DMS153 (cell line): Measurements from ENCODE around the gene CHST9.
"Not testable (repeated sequence)": the region's sequence is repeated elsewhere in the genome, so short reads cannot be mapped to it uniquely, and the experiment has no call there.

Source experiments
- DNase-seq: peaks from one replicate; lab custom pipeline; 2025; lab: John Stamatoyannopoulos, UW

CHST9 gene

DNA sequence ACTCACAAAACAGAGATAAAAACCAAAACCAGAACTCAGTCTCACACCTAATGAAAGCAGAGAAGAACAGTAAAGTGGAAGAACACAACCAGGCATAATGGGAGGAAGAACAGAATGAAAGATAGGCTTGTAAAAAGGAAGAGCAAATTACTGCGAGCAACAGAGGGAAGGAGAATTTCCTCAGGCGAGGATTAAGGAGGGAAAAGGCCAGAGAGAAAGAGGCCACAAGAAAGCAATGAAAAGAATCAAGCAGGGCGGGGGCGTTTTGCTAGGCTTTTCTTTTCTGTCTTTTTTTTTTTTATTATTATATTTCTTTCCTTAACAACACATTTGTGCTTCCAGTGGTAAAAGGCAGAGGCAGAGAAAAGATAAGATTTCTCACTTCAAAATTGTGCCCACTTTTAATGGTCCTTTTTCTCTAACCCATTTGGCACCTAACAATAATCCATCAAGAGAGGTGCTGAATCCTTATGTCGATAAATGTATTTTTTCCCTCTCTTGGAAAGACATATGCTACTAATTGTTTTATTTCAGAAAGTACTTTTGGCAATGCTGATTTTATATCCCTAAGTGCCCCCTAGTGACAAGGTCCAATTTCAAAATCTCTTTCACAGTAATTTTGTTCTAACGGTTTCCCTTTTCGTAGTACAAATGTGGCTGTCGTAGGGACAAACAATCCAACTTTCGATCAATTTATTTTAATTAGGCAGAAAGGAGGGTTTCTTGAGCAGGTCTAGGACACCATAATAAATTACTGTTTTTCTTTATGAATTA is 180.9 kb downstream of the CHST9 start:
- no peak for DNase-seq

DNA sequence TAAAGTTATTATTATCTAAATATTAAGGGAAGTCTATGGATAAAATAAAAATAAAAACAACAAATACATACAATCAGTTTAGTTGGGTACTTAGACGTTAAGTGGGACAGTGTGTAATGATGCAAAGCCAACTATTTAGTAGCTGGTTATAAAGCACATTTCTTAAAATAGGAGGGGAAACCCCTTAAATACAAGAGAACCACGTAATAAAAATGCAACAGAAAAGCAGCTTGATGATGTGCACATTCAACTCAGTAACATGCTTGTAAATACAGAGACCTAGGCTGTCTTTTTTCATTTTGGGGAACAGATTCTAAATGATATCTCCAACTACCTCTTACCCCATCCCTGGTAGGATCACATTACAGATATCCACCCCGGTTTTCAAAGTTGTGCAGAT is 185.3 kb downstream of the CHST9 start:
- DNase-seq, result no peak

DNA sequence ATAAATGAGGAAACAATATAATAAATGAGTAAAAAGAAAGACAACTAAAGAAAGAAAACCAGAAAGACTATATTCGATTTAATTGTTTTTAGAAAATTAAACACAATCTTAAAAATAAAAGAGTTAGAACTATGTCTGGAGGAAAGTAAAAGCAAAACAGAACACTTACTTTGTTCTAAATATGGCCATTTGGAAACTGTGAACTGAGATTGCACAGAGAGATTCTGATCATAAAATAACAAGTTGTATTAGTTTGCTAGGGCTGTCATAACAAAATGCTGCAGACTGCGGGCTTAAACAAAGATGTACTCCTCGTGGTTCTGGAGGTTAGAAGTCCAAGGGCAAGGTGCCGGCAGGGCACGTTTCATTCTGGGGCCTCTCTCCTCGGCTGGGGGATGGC is 191.5 kb downstream of the CHST9 start:
- no peak for DNase-seq

DNA sequence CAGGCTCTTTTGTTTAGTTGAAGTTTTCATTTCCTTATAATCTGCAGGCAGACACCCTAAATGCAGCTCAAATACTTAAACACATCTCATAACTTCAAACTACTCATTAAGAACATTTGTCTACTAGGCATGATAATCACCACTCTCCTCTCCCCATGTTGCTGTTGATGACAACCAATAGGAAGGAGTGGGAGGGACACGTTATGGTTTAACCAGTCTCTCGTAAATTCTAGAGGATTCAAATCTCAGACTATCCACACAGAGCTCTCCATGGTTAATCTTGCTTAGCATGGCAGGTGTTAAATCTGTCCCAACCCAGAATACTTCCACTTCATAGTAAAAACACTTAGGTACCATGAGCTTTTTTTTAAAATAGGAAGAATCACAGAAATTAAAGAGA is 192.2 kb downstream of the CHST9 start:
- no peak for DNase-seq

DNA sequence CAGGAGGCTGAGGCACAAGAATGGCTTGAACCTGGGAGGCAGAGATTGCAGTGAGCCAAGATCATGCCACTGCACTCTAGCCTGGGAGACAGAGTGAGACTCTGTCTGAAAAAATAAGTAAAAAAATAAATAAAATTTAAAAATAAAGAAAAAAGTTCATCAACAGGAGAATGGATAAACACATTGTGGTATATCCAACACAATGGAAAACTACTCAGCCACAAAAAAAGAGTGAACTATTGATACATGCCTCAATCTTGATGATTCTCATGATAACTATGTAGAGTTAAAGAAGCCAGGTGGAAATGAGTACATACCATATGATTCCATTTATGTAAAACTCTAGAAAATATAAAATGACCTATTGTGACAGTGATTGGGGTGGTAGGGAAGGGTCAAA is 195.3 kb downstream of the CHST9 start:
- DNase-seq, result no peak

DNA sequence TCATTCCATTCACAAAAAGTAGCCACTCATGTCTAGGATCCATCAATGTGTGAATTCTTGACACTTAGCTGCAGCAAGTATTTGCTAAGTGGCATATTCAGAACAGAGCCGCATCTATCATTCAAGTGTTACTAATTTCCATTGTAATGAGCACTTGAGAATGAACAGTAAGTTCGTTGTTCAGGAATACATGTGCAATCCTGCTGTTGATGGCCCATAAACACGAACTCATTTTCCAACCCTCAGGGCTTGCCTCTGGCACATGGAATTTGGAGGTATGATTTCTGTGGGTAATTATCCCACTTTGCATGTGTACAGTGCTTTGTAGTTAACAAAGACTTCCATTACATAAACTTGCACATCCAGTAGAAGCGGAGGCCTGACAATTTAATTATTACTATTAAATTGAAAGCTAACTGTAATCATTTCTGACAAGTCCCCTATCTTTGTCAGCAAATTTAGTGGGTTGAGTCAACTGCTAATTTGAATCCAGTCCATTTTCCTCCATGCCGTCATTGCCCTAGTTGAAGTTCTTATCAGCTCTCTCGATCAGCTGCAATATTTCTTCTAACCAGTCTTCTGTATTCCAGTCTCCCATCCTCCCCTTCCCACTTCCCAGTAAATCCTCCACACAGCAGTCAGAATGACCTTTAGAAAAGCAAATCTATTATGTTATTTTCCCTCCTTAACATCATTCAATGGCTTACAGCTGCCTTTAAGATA is 203.6 kb downstream of the CHST9 start:
- DNase-seq, result no peak

DNA sequence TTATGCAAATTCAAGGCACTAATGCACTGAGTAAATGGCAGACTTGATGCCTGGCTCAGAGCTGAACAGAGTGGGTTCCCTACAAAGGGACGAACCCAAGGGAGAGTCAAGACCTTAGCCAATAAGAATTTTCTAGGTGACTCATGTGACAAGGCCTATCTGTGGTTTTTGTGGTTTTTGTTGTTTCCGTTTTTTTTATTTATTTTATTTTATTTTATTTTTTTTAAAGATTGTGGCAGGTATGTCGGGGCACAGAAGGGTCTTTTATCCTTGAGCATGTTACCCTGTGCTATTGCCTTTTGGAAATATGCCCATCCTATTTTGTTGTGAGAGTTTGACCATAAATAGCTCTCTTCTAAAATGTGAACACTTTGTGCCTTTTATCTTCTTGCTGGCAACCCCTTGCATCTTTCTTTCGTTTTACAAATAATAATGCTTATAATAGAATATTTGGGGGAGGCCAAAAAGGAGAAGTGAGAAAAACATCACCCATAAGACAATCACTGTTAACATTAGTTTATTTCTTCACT is 206.2 kb downstream of the CHST9 start:
- DNase-seq, result no peak

DNA sequence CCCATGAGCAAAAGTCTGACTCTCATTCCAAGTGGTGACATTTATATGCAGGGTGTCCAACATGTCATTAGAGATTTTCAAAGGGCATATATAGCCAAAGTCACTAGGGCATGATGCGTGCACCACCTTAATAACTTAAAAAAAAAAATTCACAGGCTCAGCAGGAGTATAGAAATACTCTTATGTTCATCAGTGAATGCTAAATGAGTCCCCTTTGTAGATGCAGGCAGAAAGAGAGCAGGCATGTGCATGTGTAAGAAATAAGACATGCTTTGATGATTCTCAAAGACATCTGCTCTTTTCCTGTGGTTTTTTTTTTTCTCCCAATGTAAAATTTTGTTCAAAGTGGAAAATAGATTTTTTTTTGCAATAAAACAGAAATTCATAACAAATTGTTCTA is 207.3 kb downstream of the CHST9 start:
- no peak for DNase-seq

DNA sequence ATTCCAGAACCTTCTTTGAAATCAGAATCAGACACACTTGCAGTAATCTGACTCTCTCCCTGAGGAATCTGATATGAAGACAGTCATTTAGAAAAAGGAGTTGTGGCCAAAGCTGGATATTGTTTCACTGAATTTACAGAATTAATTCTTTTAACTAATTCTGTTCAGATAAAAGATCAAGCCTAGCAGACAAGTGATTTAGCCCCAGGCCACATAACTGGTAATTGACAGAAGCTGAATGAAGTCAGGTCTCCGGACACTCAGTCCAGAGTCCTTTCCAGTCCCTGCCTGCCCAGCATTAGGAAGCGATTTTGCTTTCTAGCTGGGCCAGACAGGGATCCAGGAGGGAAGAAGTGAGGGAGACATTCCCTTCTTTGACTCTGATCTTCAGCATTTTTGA is 208.9 kb downstream of the CHST9 start:
- DNase-seq, result no peak

DNA sequence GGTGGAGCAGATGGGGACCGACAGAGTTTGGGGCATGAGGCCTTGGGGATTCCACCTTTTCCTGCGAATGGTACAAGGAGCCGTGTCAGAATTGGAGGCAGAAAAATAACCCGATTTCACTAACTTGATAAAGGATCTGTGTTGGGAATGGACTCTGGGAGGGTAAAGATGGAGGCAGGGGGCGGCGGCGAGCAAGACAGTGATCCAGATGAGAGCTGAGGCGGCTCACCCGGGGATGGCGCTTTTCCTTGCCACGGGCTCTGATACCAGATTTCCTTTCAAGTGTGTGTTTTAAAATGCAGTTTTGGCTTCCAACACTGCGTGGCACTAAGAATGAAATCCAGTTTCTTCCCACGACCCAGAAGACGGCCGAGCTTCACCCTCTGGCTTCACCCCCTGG is 212.6 kb downstream of the CHST9 start:
- DNase-seq, result not testable (repeated sequence)

DNA sequence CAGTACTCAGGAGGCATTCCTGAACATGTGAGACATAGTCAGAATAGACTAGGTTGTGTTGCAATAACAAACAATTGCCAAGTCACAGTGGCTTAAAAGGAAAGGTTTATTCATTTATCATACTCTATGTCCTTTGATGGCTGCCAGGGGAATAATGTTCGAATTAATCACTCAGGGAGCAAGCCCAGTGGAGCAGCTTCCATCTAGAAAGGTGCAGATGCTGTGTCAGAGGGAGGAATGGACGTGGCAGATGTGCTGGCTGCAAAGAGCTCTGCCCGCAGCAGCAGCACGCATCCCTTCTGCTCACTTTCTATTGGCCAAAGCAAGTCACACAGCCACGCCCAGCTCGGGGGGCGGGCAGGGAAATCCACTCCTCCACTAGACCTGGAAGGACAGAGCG is 213.7 kb downstream of the CHST9 start:
- DNase-seq, result no peak

DNA sequence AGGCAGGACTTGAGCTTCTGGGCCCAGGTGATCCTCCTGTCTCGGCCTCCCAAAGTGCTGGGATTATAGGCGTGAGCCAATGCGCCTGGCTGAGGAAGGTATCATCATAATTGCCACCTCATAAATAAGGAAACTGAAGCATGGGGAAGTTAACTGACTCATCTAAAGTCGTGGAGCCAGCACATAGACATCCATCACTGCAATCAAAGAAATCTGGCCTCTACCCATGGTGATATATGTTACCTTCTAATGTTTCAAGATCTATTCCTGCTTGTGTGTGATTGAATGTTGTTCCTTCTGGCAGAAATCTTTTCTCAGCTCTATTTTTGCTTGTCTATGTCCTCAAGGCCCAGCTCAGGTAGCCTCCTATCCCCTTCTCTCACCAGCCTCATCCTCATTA is 214.5 kb downstream of the CHST9 start:
- DNase-seq, result no peak

DNA sequence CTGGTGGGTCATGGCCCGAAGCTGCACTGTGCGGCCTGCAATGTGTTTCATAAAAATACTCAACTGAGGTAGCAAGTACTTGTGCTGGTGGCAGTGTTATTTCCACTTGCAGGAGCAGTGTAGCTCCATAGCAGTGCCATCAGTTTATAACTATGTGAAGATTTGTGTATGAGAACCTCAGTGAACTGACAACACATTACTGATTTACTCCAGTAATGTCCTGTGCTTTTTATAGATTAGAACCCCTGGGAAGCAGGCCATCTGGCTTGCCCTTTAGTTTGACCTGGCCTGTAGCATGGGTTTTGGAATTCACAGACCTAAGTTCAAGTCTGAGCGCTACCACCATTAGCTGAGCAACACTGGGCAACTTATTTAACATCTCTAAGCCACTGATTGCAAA is 219.9 kb downstream of the CHST9 start:
- no peak for DNase-seq

DNA sequence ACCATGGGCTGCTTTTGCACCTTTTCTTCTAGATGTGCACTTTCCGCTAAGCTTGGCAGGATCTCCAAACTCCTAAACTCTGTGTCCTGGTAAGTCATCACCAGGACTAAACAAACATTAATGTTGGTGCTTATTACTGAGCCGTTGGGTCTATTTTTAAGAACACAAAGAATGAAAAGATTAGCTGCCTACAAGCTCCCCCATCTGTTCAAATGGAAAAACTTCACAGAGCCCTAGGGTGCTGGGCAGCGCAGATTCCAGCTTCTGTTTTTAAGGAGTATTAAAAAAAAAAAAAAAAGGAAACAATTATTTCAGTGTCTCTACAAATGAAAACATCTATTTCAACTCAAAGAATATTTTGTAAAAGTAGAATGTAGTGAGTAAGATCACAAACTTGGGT is 221.8 kb downstream of the CHST9 start:
- DNase-seq, result no peak

DNA sequence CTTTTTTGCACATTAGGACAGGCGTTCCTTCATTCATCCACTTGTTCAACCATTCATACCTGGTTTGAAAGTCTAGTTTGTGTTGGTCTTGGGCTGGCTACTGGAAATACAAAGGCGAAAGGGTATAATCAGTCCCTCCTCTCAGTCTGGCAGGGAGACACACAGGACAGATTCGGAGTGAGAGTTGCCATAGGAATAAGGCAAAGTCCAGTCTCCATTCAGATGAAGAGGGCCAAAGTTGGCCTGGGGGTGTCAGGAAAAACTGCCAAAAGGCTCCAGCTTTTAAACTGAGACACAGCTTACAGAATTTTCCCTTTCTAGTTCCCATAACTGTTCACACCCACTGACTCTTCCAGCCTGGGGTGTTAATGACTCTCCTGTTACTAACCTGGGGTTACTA is 223.3 kb downstream of the CHST9 start:
- no peak for DNase-seq

DNA sequence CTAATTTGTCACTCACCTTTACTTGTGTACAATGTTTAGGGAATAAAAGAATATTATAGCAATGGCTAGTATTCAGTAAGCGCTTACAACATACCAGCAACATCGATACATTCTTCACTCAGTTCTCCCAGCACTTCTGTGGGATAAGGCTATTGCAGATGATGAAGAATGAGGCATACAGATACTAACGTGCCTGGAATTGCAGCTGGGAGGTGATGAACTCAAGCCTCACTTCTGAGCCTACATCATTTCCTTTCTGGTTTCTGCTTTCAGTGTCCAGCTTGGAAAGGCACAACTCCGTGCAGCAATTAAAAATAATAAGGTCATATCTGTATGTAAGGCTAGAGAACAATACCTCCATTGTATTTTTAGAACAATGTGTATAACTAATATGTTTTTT is 224.2 kb downstream of the CHST9 start:
- no peak for DNase-seq

DNA sequence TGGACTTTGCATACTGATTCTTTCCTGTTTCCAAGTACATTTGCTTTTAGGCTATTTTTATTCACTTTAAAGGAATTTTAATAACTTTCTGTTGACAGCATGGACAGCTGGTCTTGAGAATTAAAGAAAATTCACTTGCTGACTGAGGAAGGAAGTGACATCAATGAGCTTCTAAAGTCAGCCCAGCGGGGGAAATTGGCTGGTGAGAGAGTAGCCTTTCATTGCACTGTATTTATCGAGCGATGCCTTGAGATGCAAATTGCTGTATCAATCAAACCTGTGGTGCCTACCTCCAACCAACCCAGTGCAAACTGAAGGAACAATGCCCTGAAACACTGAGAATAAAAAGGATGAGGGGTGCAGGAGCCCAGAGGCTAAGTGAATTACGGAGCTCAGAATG is 228.2 kb downstream of the CHST9 start:
- no peak for DNase-seq

DNA sequence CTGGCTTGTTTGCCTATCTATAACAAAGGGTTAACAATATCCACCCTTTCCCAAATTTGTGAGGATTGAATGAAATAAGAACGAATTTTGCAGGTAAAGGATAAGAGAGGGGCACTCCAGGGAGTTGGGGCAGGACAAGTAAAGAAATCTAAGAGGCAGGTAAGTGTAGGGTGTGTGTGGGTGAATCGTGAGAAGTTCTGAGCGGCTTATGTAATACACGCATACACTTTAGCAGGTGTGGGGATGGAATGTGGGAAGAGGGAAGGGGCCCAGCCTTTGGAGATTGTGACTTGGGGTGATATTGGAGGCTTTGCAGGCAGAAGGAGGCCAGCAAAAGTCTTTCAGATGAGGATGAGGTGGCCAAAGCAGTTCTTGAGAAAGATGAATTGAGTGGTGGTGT is 236.4 kb downstream of the CHST9 start:
- no peak for DNase-seq

DNA sequence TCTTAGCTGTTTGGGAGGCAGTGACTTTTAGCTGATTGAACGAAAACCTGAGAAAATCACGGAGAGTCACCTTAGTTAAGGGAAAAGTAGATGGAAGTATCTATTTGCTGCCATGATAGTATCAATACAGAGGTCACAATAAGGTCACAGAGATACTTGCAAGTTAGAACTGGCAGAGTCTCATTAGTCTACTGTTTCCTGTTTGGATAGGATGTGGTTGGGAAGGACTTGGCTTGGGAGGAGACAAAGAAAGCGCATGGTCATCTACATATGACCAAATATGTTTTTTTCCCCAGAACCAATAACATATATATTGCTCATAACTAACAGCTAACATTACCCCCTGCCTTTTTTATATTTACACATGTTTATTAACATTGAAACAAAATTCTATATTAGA is 241.2 kb downstream of the CHST9 start:
- no peak for DNase-seq

DNA sequence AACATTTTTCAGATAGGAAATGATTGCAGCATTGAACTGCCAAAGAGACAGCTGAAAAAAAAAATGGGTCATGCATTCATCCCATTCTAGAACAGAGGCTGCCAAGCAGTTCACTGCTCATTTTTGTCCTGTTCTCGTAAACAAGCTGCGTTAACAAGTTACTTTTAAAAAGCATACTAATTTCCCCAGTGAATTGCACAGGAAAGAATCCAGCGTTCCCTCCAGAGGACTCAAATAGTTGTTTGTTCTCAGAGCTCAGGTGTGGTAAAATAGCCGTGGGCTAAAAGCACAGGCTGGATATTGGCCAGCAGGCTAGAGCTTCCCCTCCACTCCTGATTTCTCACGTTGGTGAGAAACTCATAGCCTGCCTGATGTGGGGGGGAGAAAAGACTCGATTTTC is 243.5 kb downstream of the CHST9 start:
- DNase-seq, result no peak

DNA sequence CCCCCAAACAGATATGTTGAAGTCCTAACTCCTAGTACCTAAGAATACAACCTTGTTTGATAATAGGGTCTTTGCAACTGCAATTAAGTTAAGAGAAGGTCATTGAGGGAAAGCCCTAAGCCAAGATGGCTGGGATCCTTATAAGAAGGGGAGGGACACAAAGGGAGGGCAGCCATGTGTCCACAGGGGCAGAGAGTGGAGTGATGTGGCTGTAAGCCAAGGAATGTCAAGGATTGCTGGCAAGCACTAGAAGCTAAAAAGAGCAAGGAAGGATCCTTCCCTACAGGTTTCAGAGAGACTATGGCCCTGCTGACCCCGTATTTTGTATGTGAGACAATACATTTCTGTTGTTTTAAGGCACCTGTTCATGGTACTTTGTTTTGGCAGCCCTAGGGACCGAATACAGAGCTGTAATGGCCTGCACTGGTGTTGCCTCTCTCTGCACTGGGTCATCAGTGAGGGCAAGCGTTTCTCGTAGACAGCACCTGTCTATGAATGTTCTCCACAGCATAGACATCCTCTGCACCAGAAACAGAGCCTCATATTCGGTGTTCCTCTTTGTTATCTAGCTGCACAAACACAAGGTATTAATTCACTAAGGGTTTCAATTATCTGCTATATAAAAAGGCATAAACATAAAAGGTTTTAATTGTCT is 244.2 kb downstream of the CHST9 start:
- no peak for DNase-seq

DNA sequence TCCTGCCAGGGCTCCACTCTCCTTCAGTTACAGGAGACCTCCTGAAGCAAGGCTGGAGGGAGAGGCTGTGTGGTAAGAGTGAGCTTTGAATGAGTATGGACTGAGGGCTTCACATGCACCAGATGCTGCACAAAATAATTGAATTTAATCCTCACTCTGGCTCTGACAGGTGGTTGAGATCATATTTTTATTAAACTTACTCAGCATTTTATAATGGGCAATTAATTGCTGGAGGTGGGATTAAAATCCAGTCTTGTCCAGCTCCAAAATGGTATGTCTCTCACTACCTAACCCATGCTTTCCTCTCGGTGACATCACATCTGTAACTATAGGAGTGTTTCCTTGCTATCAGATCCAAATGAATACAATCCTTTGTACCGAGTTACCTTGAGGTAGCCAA is 253.4 kb downstream of the CHST9 start:
- no peak for DNase-seq

DNA sequence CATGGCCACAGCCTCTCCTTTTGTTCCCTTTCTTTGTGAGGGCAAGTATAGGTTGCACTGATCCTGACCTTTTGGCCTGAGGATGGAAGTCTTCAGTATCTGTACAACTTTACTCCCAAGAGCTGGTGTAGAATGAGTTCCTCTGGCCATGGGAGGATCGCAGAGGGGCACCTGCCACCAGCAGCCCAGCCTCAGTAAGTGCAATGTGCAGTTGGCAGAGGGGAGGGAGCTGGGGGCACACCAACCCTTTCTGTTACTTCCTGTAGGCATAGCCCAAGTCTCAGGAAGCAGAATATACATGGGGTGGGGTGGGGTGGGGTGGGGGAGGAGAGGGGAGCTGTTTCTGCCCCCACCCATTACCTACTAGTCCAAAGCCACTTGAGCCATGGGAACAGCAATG is 254.5 kb downstream of the CHST9 start:
- DNase-seq, result no peak
